ENCODE measurements around the gene MTIF2.

DNA sequence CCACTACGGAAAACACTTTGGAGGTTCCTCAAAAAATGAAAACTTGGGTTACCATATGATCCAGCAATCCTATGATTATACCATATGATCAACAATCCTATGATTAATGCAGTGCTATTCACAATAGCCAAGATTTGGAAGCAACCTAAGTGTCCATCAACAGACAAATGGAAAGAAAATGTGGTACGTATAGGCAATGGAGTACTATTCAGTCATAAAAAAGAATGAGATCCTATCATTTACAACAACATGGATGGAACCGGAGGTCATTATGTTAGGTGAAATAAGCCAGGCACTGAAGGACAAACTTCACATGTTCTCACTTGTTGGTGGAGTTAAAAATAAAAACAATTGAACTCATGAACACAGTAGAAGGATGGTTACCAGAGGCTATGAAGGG lies 64.5 kb downstream of the MTIF2 start:
- TF ChIP-seq, protein P1, sequence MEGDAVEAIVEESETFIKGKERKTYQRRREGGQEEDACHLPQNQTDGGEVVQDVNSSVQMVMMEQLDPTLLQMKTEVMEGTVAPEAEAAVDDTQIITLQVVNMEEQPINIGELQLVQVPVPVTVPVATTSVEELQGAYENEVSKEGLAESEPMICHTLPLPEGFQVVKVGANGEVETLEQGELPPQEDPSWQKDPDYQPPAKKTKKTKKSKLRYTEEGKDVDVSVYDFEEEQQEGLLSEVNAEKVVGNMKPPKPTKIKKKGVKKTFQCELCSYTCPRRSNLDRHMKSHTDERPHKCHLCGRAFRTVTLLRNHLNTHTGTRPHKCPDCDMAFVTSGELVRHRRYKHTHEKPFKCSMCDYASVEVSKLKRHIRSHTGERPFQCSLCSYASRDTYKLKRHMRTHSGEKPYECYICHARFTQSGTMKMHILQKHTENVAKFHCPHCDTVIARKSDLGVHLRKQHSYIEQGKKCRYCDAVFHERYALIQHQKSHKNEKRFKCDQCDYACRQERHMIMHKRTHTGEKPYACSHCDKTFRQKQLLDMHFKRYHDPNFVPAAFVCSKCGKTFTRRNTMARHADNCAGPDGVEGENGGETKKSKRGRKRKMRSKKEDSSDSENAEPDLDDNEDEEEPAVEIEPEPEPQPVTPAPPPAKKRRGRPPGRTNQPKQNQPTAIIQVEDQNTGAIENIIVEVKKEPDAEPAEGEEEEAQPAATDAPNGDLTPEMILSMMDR (conservative IDR thresholded peaks at IDR 0.05; ENCODE audit: low read length) = no peak
- no peak for TF ChIP-seq EZH2phosphoT487 (IDR thresholded peaks at IDR 0.05; ENCODE audit: borderline replicate concordance)
